NCI-H2196 (cell line): ENCODE measurements around the gene HOXB8.

Experiments
- DNase-seq: peaks from one replicate; lab custom pipeline; 2025; ENCODE audit not compliant: unreplicated experiment; lab: John Stamatoyannopoulos, UW

Gene HOXB8

DNA sequence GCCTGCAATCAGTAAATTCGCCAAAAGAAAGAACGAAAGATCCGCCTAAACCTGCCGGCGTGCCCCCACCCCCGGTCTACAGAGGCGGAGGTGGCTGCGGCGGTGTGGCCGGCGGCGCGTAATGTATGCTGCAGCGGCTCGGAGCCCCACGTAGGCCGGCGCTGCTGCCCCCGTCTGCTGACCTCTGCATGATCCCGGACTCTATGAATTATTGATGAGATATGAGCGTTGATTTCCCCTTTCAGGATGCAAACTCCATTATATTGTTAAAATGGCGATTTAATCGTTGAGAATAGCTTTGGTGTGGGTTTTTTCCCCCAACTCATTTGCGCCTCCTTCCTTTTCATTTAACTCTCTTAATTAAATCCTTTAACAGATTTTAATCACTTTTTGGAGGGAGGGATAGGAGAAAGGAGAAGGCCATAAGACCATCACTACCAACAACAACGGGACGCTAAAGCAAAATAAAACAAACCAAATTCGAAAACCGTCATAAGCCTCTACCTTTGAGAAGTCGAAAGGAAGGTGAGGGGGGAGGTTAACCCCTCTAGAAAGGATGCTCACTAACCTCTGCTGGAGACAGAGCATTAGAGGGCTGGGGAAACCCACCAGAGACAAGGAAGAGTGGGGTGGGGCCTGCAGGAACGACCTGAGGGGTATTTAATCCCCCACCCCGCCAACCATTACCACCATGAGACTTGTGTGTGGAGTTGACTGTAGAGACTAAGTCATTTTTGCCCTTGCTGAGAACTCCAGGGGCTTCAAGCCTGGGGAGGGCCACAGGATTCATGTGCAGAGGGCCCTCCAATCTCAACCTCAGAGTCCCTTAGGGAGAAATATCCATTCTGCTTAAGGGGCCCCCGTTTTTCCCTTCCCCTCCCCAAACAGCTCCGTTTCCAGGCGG lies 28.5 kb downstream of the HOXB8 start:
- DNase-seq = peak; percentile 17

GRCh38 chr17:48584223-48584741 lies 30.8 kb downstream of the HOXB8 start:
- no peak for DNase-seq

DNA sequence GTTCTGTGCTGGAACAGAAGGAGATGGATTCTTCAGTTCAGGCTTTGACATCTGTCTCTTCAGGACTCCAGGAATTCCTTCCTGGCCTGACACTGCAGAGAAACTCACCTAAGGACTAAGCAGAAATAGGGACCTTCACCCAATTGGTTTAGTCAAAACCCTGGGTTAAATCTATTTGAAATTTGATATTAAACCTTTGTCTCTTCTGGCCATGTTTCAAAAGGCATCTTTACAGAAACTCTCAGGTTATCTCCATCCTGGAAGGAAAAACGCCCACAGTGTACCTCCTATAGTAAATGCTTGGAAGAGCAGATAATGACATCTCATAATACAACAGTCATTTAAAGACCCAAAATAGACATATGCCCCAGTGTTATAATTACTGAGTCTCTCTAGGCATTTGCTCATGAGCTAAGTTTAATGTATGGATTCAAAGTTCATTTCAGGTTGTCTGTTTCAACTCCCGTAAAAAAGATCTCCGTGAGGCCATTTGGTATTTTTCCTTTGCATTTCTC lies 31.3 kb downstream of the HOXB8 start:
- DNase-seq = no peak

- no peak for DNase-seq
These were observed 32.4 kb downstream of the HOXB8 start for GRCh38 chr17:48582750-48583069.

GRCh38 chr17:48579760-48580554 lies 35.1 kb downstream of the HOXB8 start:
- DNase-seq = no peak

- DNase-seq = no peak
These were observed 35.7 kb downstream of the HOXB8 start for GRCh38 chr17:48579471-48579759.

DNA sequence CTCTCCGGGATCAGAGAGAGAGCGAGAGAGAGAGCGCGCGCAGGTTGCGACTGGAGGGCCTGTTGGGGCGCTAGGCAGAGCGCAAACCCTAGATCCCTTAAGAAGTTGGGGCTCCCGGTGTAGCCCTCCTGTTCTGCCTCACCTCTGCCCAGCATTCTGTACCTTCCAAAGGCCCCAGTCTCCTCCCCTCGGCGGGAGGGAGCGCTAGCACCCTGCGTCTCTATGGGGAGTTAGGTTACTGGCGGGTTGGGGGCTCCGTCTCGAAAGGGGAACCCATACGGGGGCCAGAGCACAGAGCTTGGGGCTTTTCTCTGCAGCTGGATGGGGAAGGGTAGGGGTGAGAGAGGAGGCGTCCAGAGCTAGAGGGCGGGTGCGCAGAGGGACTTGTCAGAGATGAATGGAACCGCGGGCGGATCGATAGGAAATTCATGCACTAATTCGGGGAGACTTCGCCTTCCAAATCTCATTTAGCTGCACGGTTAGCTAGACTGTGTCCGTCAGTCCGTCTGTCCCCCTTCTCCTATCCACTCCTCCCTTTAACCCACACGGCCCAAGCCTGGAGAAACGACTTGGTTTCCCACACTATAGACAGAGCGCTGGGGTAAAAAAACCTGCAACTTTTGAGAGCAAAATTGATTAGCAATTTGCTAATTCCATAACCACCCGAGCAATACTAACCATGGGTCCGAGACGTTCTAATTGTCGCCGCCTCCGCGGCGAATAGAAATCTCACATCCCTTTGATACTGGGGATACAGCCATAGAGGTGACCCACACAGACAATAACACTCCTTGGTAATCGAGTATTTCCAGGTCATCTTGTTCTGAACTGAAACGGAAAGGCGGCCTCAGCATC lies 36.2 kb downstream of the HOXB8 start:
- DNase-seq = no peak

DNA sequence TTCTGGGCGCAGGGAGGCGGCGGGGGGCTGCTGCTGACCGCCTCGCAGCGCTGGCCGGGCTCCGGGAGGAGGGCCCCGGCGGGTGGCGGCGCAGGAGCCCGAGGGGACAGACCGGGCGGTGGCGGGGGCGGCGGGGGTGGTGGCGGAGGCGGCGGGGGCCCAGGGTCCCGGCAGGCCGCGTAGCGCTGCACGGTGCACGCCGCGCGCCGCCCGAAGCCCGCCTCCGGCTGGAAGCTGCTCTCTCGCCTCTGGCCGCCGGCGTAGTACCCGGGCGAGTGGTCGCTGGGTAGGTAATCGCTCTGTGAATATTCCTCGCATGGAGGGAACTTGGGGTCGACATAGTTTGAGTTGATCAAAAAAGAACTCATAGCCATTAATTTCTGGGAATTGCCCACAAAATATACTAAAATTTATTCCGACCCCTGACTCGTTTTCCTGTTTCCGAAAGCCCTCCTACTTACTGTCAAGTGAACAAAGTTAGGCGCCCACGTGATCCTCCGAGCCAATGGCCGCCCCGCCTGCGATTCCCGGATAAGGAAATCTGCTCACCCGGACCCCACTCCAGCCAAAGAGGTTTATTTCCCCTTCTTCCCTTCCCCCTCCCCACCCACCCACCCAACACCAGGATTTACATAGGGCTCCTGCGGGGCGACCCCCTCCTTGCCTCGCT lies 37.0 kb downstream of the HOXB8 start, which contains the start of gene HOXB4:
HOXB4 (minus strand) TSS at position 405 of the 670 bp plus-strand sequence; CDS start at position 374, 31 bp downstream.
- no peak for DNase-seq

- DNase-seq = no peak
These were observed 37.7 kb downstream of the HOXB8 start for GRCh38 chr17:48577330-48577945.

DNA sequence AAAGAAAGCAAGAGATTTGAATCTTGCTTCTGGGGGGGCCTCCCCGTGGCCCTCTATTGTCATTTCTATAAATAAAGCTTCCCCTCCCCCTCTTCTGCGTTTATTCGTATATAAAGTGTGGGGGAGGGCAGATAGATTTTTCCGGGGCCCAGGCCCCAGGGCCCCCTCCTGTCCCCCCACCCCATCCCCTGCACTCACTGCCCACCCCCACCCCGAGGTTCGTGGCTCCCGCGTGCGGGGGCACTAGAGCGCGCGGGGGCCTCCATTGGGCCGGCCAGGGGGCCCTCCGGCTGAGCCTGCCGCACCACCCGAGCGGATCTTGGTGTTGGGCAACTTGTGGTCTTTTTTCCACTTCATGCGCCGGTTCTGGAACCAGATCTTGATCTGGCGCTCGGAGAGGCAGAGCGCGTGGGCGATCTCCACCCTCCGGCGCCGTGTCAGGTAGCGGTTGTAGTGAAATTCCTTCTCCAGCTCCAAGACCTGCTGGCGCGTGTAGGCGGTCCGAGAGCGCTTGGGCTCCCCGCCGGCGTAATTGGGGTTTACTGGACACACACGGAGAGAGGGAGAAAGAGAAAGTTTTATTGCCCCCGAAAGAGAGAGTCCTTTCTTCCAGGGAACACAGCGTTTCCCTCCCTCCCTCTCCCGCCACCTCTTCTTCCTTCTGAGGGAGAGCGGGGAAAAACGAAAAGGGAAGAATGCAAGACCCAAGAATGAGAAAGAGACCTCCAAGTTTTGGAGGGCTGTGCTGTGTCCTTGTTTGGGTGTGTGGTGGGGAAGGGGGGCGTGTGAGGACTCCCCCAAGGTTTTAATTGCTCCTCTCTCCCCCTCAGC lies 38.4 kb downstream of the HOXB8 start:
- no peak for DNase-seq

- DNase-seq = no peak
These were observed 39.2 kb downstream of the HOXB8 start for GRCh38 chr17:48575673-48576478.

DNA sequence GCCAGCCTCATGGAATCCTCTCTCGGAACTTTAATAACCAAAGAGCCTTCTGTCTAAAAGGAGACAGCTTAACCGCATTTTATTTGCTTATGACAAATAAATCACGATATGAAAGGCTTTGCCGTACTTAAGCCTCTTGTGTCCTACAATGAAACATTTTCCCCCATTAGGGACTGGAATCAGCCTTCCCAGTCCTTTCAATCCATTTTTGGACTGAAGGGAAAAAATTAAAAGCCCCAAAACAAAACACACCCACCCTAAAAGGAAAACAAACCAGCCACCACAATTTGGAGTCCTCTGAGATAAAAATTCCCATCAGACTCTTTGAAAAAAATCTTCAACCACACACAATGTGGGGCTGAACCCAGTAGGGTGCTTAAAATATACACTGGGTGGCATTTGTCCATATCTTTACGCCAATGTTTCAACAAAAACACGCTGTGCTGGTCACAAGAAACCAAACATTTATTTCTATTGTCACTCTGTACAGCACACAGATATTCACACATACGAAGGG lies 40.0 kb downstream of the HOXB8 start:
- no peak for DNase-seq

DNA sequence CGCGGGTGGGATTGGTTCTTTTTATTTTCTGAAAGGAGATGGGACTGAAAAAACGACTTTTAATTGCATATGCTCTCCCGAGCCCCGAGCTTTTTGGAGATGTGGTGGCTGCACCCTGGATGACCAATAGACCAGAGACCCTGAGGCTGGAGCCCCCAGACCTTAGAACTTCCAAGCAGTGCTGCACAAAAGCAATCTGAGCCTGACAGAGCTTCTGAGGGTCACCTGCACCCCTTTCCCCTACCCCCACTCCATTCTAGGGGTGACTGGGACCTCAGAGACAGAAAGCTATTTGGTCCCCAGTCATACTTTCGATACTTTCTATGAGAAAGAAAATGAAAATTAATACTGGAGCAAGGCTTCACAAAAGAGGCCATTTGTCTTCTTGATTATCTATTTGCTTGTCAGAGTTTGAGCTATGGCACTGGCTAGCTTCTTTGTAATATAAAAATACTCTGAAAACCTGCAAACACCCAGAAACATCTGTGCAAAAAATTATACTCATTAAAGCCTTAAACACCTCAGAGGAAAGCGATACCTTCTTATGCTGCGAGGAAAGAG lies 40.5 kb downstream of the HOXB8 start:
- no peak for DNase-seq

GRCh38 chr17:48571826-48572417 lies 43.2 kb downstream of the HOXB8 start:
- no peak for DNase-seq

- DNase-seq = no peak
These were observed 43.9 kb downstream of the HOXB8 start for GRCh38 chr17:48571024-48571818.

GRCh38 chr17:48570325-48571023 lies 44.6 kb downstream of the HOXB8 start:
- no peak for DNase-seq
